SK-N-SH treated with all-trans-retinoic acid at 6 μM for 48 hours (cell line): Measurements from ENCODE around the gene COL28A1.
"Not testable (repeated sequence)": the region's sequence is repeated elsewhere in the genome, so short reads cannot be mapped to it uniquely, and the experiment has no call there.

Experiments used
- ATAC-seq: fragments of 200-7000 bp; cut with Tn5 transposase; 3 replicates; pipeline ENCODE4 v1.9.1; 2020; ENCODE audit warnings: mild to moderate bottlenecking, moderate library complexity
- ARNTL ChIP-seq: fragments of 450-650 bp; formaldehyde crosslinking; IDR thresholded peaks from 2 replicates; pipeline ENCODE4 v1.5.0; 2020; ENCODE audit warnings: low read depth, mild to moderate bottlenecking, moderate library complexity, borderline replicate concordance
- BACH2 ChIP-seq: fragments of 250-450 bp; sonication (Bioruptor Pico); IDR thresholded peaks from 2 replicates; pipeline ENCODE4 v1.9.0; 2021; ENCODE audit warnings: mild to moderate bottlenecking, borderline replicate concordance
- CREB5 ChIP-seq: fragments of 250-450 bp; sonication (Bioruptor Pico); IDR thresholded peaks from 2 replicates; pipeline ENCODE4 v1.5.1; 2020; ENCODE audit warnings: low read depth, mild to moderate bottlenecking, moderate library complexity
- CSDC2 ChIP-seq: fragments of 250-450 bp; sonication (Bioruptor Pico); IDR thresholded peaks from 2 replicates; pipeline ENCODE4 v1.5.0; 2020; ENCODE audit warnings: mild to moderate bottlenecking, moderate library complexity
- CSRNP3 ChIP-seq: fragments of 250-450 bp; sonication (Bioruptor Pico); IDR thresholded peaks from 2 replicates; pipeline ENCODE4 v1.5.1; 2021; ENCODE audit warnings: mild to moderate bottlenecking, moderate library complexity
- ISL1 ChIP-seq: fragments of 250-450 bp; sonication (Bioruptor Pico); IDR thresholded peaks from 2 replicates; pipeline ENCODE4 v2.1.2; 2022; ENCODE audit warnings: mild to moderate bottlenecking, moderate library complexity
- OSR1 ChIP-seq: fragments of 250-450 bp; sonication (Bioruptor Pico); IDR thresholded peaks from 2 replicates; pipeline ENCODE4 v1.8.0; 2022; ENCODE audit warnings: moderate library complexity, mild to moderate bottlenecking, inconsistent platforms
- PATZ1 ChIP-seq: fragments of 250-450 bp; sonication (Bioruptor Pico); IDR thresholded peaks from 2 replicates; pipeline ENCODE4 v1.8.0; 2020; ENCODE audit warnings: mild to moderate bottlenecking, moderate library complexity, borderline replicate concordance
- POU6F1 ChIP-seq: fragments of 250-450 bp; sonication (Bioruptor Pico); IDR thresholded peaks from 2 replicates; pipeline ENCODE4 v1.8.0; 2021; ENCODE audit warnings: low read depth, mild to moderate bottlenecking, moderate library complexity, borderline replicate concordance
- PPARA ChIP-seq: fragments of 250-450 bp; sonication (Bioruptor Pico); IDR thresholded peaks from 2 replicates; pipeline ENCODE4 v1.5.0; 2020; ENCODE audit warnings: mild to moderate bottlenecking, borderline replicate concordance
- TCF4 ChIP-seq: fragments of 250-450 bp; sonication (Bioruptor Pico); IDR thresholded peaks from 2 replicates; pipeline ENCODE4 v1.8.0; 2021; ENCODE audit warnings: mild to moderate bottlenecking, moderate library complexity, borderline replicate concordance
- TOX ChIP-seq: fragments of 250-450 bp; sonication (Bioruptor Pico); IDR thresholded peaks from 2 replicates; pipeline ENCODE4 v1.8.0; 2021; ENCODE audit warnings: mild to moderate bottlenecking, moderate library complexity, borderline replicate concordance
- TSHZ2 ChIP-seq: fragments of 250-450 bp; sonication (Bioruptor Pico); IDR thresholded peaks from 2 replicates; pipeline ENCODE4 v1.5.0; 2020; ENCODE audit warnings: mild to moderate bottlenecking, moderate library complexity
- ZC3H10 ChIP-seq: fragments of 250-450 bp; sonication (Bioruptor Pico); IDR thresholded peaks from 2 replicates; pipeline ENCODE4 v1.5.1; 2021; ENCODE audit warnings: mild to moderate bottlenecking, moderate library complexity
- ZFP3 ChIP-seq: fragments of 250-450 bp; sonication (Bioruptor Pico); IDR thresholded peaks from 2 replicates; pipeline ENCODE4 v1.5.0; 2020; ENCODE audit warnings: mild to moderate bottlenecking, moderate library complexity
- ZNF565 ChIP-seq: fragments of 450-650 bp; formaldehyde crosslinking; conservative IDR thresholded peaks from 2 replicates; pipeline ENCODE4 v1.5.0; 2020; ENCODE audit warnings: low read depth, mild to moderate bottlenecking, moderate library complexity
- ZNF70 ChIP-seq: fragments of 450-650 bp; formaldehyde crosslinking; IDR thresholded peaks from 2 replicates; pipeline ENCODE4 v1.5.0; 2020; ENCODE audit warnings: mild to moderate bottlenecking, moderate library complexity
- ZNF8 ChIP-seq: fragments of 450-650 bp; formaldehyde crosslinking; IDR thresholded peaks from 2 replicates; pipeline ENCODE4 v1.5.0; 2020; ENCODE audit warnings: mild to moderate bottlenecking, moderate library complexity

Gene COL28A1

GRCh38 chr7:7478569-7478968 is 57.1 kb downstream of the COL28A1 start:
- no peak for TF ChIP-seq TSHZ2 (CRISPR knock-in tag)
- TF ChIP-seq TOX (CRISPR knock-in tag) = no peak
- TF ChIP-seq ZNF565 (CRISPR knock-in tag) = no peak
- TF ChIP-seq ISL1 = no peak
- TF ChIP-seq TCF4 (CRISPR knock-in tag) = no peak
- no peak for TF ChIP-seq ARNTL (CRISPR knock-in tag)
- no peak for TF ChIP-seq OSR1 (CRISPR knock-in tag)
- no peak for TF ChIP-seq PPARA (CRISPR knock-in tag)
- no peak for TF ChIP-seq CREB5 (CRISPR knock-in tag)
- no peak for ATAC-seq

GRCh38 chr7:7477641-7478040 is 58.0 kb downstream of the COL28A1 start:
- ATAC-seq = not testable (repeated sequence)

- TF ChIP-seq CREB5 (CRISPR knock-in tag) (no peak), CSDC2 (no peak), OSR1 (CRISPR knock-in tag) (no peak)
- ATAC-seq = no peak
Measured at GRCh38 chr7:7476381-7476780, 59.3 kb downstream of the COL28A1 start.

GRCh38 chr7:7475601-7476000 is 60.1 kb downstream of the COL28A1 start:
- no peak for ATAC-seq
- no peak for TF ChIP-seq ZNF70 (CRISPR knock-in tag)
- TF ChIP-seq ZC3H10 (CRISPR knock-in tag) = no peak
- TF ChIP-seq ZFP3 (CRISPR knock-in tag) = no peak
- TF ChIP-seq CSRNP3 = no peak
- TF ChIP-seq ZNF565 (CRISPR knock-in tag) = no peak
- no peak for TF ChIP-seq BACH2
- TF ChIP-seq PATZ1 (CRISPR knock-in tag) = no peak
- no peak for TF ChIP-seq TCF4 (CRISPR knock-in tag)
- TF ChIP-seq CSDC2 = no peak
- TF ChIP-seq POU6F1 (CRISPR knock-in tag) = no peak
- no peak for TF ChIP-seq TOX (CRISPR knock-in tag)
- no peak for TF ChIP-seq ISL1
- no peak for TF ChIP-seq ZNF8
